EL (cell line): ENCODE results near the gene TRHDE.
A peak's percentile ranks its signal among the peaks of the same experiment; 100 is the strongest.

Experiments used
- DNase-seq: peaks from one replicate; pipeline ENCODE4 v3.0.0-alpha.2; 2016

TRHDE gene

GRCh38 chr12:72444566-72444965 is 172.4 kb downstream of the TRHDE start:
- no peak for DNase-seq

- no peak for DNase-seq
Measured at GRCh38 chr12:72448089-72448488, 175.9 kb downstream of the TRHDE start.

GRCh38 chr12:72448805-72449204 is 176.6 kb downstream of the TRHDE start:
- no peak for DNase-seq

- DNase-seq, result no peak
Measured at GRCh38 chr12:72453066-72453465, 180.9 kb downstream of the TRHDE start.

GRCh38 chr12:72453550-72453949 is 181.4 kb downstream of the TRHDE start:
- no peak for DNase-seq

GRCh38 chr12:72464471-72464870 is 192.3 kb downstream of the TRHDE start:
- DNase-seq, result no peak

- no peak for DNase-seq
Measured at GRCh38 chr12:72465155-72465554, 193.0 kb downstream of the TRHDE start.

- no peak for DNase-seq
Measured at GRCh38 chr12:72465940-72466630, 193.9 kb downstream of the TRHDE start.

GRCh38 chr12:72467985-72468384 is 195.8 kb downstream of the TRHDE start:
- DNase-seq, result no peak

GRCh38 chr12:72468505-72468904 is 196.3 kb downstream of the TRHDE start:
- no peak for DNase-seq

- no peak for DNase-seq
Measured at GRCh38 chr12:72471806-72472205, 199.6 kb downstream of the TRHDE start.

- DNase-seq, result no peak
Measured at GRCh38 chr12:72472350-72472749, 200.2 kb downstream of the TRHDE start.

- DNase-seq, result no peak
Measured at GRCh38 chr12:72476301-72476700, 204.1 kb downstream of the TRHDE start.

GRCh38 chr12:72485017-72485701 is 213.0 kb downstream of the TRHDE start:
- DNase-seq, result no peak

- DNase-seq, result no peak
Measured at GRCh38 chr12:72491426-72491825, 219.3 kb downstream of the TRHDE start.

- DNase-seq, result peak; percentile 33
Measured at GRCh38 chr12:72493407-72493806, 221.2 kb downstream of the TRHDE start.

GRCh38 chr12:72498354-72498753 is 226.2 kb downstream of the TRHDE start:
- DNase-seq, result no peak

GRCh38 chr12:72499244-72499643 is 227.1 kb downstream of the TRHDE start:
- peak; percentile 21 for DNase-seq

- no peak for DNase-seq
Measured at GRCh38 chr12:72502546-72502945, 230.4 kb downstream of the TRHDE start.

GRCh38 chr12:72505227-72505626 is 233.1 kb downstream of the TRHDE start:
- DNase-seq, result no peak

GRCh38 chr12:72509891-72510290 is 237.7 kb downstream of the TRHDE start:
- no peak for DNase-seq

GRCh38 chr12:72510772-72511171 is 238.6 kb downstream of the TRHDE start:
- DNase-seq, result no peak

GRCh38 chr12:72511498-72511897 is 239.3 kb downstream of the TRHDE start:
- DNase-seq, result peak; percentile 18

GRCh38 chr12:72511906-72512305 is 239.7 kb downstream of the TRHDE start:
- peak; percentile 61 for DNase-seq
